DOHH2 (cell line): ENCODE results near the gene IFITM2.

ENCODE experiments used
- H3F3A ChIP-seq: fragments of 200-600 bp; sonication (generic), shearing (Covaris generic); 2 replicates; pipeline ENCODE4 v1.6.0; 2016; ENCODE audit warnings: antibody characterized with exemption, mild to moderate bottlenecking; ENCODE audit not compliant: control insufficient read depth, insufficient read depth
- H3K27ac ChIP-seq: fragments of 200-600 bp; sonication (generic); 2 replicates; pipeline ENCODE4 v1.5.1; 2014; ENCODE audit warnings: low read depth, mild to moderate bottlenecking, low read length, moderate library complexity
- H3K27me3 ChIP-seq: fragments of 200-600 bp; sonication (generic); 2 replicates; pipeline ENCODE4 v1.6.1; 2014; ENCODE audit warnings: mild to moderate bottlenecking, low read length, mixed read lengths; ENCODE audit not compliant: control insufficient read depth
- H3K36me3 ChIP-seq: fragments of 200-600 bp; sonication (generic); 2 replicates; pipeline ENCODE4 v1.6.1; 2014; ENCODE audit warnings: mild to moderate bottlenecking, low read length, moderate library complexity, mixed read lengths; ENCODE audit not compliant: control insufficient read depth
- H3K4me1 ChIP-seq: fragments of 200-600 bp; sonication (generic); 2 replicates; pipeline ENCODE4 v1.6.1; 2014; ENCODE audit warnings: mild to moderate bottlenecking, low read length, mixed read lengths; ENCODE audit not compliant: control insufficient read depth
- H3K4me2 ChIP-seq: fragments of 200-600 bp; sonication (generic); 2 replicates; pipeline ENCODE4 v1.6.0; 2014; ENCODE audit warnings: mild to moderate bottlenecking, low read length, moderate library complexity
- H3K4me3 ChIP-seq: fragments of 200-600 bp; sonication (generic); 2 replicates; pipeline ENCODE4 v1.5.1; 2014; ENCODE audit warnings: mild to moderate bottlenecking, low read length, mixed read lengths
- H3K79me2 ChIP-seq: fragments of 200-600 bp; sonication (generic); 2 replicates; pipeline ENCODE4 v1.6.1; 2014; ENCODE audit warnings: mild to moderate bottlenecking, low read length, mixed read lengths; ENCODE audit not compliant: control insufficient read depth
- H3K9me2 ChIP-seq: fragments of 200-600 bp; sonication (generic); replicated peaks from 2 replicates; pipeline ENCODE4 v1.6.1; 2014; ENCODE audit warnings: mild to moderate bottlenecking, low read length, mixed read lengths; ENCODE audit not compliant: control insufficient read depth
- H3K9me3 ChIP-seq: fragments of 200-600 bp; sonication (generic); 2 replicates; pipeline ENCODE4 v1.6.1; 2014; ENCODE audit warnings: antibody characterized with exemption, low read length, mixed read lengths; ENCODE audit not compliant: control insufficient read depth, insufficient read depth
- H4K20me1 ChIP-seq: fragments of 200-600 bp; sonication (generic); 2 replicates; pipeline ENCODE4 v1.6.0; 2014; ENCODE audit warnings: low read depth, mild to moderate bottlenecking, antibody characterized with exemption, low read length, moderate library complexity; ENCODE audit not compliant: control insufficient read depth, insufficient read depth
- EZH2phosphoT487 ChIP-seq: fragments of 200-600 bp; sonication (generic); IDR thresholded peaks from 2 replicates; pipeline ENCODE4 v1.6.1; 2017; ENCODE audit warnings: borderline replicate concordance, mild to moderate bottlenecking, antibody characterized with exemption, low read length, moderate library complexity, mixed read lengths
- TF ChIP-seq, protein P1 (sequence below): fragments of 200-600 bp; sonication (generic); IDR thresholded peaks from one replicate; pipeline ENCODE4 v1.5.1; 2014; ENCODE audit warnings: antibody characterized with exemption, mild to moderate bottlenecking, low read depth, low read length; ENCODE audit not compliant: poor library complexity, severe bottlenecking

Gene IFITM2

DNA sequence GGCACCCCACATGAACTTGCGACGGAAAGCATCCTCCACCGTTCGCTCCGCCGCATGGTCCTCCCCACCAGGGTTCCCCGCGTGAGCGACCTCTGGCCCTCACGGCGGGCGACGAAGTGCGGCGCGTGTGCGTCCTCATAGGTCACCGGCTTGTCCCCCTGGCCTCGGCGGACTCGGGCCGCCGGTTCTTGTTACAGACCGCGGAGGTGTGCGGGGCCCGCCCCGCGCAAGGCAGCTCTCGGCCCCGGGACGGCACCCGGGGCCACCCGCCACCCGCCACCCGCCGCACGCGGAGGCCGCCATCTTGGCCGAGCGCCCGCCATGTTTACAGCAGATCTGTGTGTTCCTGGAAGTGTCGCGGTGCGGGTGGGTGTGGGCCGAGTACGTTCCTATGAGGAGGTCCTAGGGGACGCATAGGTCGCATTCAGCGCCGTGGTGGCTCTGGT, 3.5 kb upstream of the IFITM2 start:
- H3K9me3 ChIP-seq, result no peaks in the 10 kb centered on the region
- H3F3A ChIP-seq, result peaks cover 3% of the 10 kb centered on the region; the same call in 1 of the 2 replicates
- H4K20me1 ChIP-seq, result no peaks in the 10 kb centered on the region
- H3K27me3 ChIP-seq, result peaks cover 6% of the 10 kb centered on the region; the same call in 1 of the 2 replicates
- H3K4me1 ChIP-seq, result peaks cover 26% of the 10 kb centered on the region
- no peaks in the 10 kb centered on the region for H3K9me2 ChIP-seq
- no peak overlapping the region for H3K27ac ChIP-seq
- no peak overlapping the region for H3K4me2 ChIP-seq
- TF ChIP-seq, protein P1, sequence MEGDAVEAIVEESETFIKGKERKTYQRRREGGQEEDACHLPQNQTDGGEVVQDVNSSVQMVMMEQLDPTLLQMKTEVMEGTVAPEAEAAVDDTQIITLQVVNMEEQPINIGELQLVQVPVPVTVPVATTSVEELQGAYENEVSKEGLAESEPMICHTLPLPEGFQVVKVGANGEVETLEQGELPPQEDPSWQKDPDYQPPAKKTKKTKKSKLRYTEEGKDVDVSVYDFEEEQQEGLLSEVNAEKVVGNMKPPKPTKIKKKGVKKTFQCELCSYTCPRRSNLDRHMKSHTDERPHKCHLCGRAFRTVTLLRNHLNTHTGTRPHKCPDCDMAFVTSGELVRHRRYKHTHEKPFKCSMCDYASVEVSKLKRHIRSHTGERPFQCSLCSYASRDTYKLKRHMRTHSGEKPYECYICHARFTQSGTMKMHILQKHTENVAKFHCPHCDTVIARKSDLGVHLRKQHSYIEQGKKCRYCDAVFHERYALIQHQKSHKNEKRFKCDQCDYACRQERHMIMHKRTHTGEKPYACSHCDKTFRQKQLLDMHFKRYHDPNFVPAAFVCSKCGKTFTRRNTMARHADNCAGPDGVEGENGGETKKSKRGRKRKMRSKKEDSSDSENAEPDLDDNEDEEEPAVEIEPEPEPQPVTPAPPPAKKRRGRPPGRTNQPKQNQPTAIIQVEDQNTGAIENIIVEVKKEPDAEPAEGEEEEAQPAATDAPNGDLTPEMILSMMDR, result no peak
- no peak for TF ChIP-seq EZH2phosphoT487
- H3K4me3 ChIP-seq, result no peak overlapping the region
- H3K36me3 ChIP-seq, result no peaks in the 10 kb centered on the region
- H3K79me2 ChIP-seq, result no peaks in the 10 kb centered on the region

DNA sequence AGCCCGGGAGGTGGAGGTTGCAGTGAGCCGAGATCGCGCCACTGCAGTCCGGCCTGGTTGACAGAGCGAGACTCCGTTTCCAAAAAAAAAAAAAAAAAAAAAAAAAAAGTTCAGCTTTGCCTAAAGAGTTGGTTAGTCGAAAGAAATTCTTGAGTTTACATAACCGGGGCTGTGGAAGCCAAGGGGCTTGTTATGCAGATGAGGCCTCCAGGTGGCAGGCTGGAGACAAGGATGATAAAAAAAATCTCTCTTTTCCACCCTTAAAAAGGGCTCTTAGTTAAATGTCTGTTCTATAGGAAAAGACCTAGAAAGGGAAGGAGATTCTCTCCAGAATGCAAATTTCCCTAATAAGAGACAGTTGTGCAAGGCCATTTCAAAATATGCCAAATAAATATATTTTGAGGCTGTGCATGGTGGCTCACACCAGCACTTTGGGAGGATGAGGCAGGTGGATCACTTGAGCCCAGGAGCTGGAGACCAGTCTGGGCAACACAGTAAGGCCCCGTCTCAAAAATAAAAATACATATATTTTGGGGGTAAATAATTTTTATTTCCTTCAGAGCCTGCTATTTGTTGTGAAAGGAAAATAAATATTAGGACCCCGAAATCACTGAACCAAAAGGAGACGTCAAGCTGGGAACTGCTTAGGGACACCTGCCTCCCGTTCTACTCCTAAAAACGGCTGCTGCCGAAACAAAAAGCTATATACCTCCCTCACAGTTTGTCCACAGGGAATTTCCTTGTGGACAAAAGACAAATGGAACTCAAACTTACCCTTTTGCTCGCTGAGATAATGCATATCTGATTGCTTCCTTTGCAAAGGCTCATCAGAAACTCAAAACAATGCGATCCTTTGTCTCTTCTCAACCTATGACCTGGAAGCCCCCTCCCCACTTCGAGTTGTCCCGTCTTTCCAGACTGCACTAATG, 2.4 kb upstream of the IFITM2 start:
- Histone ChIP-seq H3K27ac (no peak overlapping the region), H3K4me2 (no peak overlapping the region), H3K79me2 (no peaks in the 10 kb centered on the region), H3K4me3 (no peak overlapping the region), H3K36me3 (no peaks in the 10 kb centered on the region), H3K9me2 (no peaks in the 10 kb centered on the region), H4K20me1 (no peaks in the 10 kb centered on the region), H3K27me3 (peaks cover 13% of the 10 kb centered on the region), H3F3A (peaks cover 7% of the 10 kb centered on the region; the same call in 1 of the 2 replicates), H3K9me3 (no peaks in the 10 kb centered on the region), H3K4me1 (peaks cover 26% of the 10 kb centered on the region)
- TF ChIP-seq, protein P1, result peak; percentile 76
- TF ChIP-seq EZH2phosphoT487, result no peak

DNA sequence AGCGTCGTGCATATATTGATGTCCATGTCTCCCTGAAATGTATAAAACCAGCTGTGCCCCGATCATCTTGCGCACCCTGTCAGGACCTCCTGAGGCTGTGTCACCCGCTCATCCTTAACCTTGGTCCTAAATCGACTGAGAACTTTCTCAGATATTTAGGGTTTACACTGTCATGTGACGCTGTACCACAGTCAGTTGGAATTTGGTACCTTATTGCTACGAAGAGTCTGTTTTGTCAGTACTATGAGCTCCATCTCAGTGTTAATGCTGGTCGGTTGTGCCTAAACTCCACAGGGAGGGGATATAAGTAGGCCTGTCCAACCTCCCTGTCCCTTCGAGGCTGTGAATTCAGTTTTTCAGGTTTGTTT, 1.8 kb upstream of the IFITM2 start:
- no peaks in the 10 kb centered on the region for H4K20me1 ChIP-seq
- no peaks in the 10 kb centered on the region for H3K36me3 ChIP-seq
- peaks cover 7% of the 10 kb centered on the region; the same call in 1 of the 2 replicates for H3F3A ChIP-seq
- H3K4me3 ChIP-seq, result no peak overlapping the region
- peaks cover 8% of the 10 kb centered on the region for H3K27me3 ChIP-seq
- no peak overlapping the region for H3K27ac ChIP-seq
- TF ChIP-seq EZH2phosphoT487, result no peak
- TF ChIP-seq, protein P1, result no peak
- H3K4me1 ChIP-seq, result peaks cover 26% of the 10 kb centered on the region
- no peaks in the 10 kb centered on the region for H3K79me2 ChIP-seq
- no peak overlapping the region for H3K4me2 ChIP-seq
- H3K9me2 ChIP-seq, result no peaks in the 10 kb centered on the region
- H3K9me3 ChIP-seq, result no peaks in the 10 kb centered on the region
